Heart left ventricle (tissue), 13 donors: Measurements from ENCODE around the gene TRPC4.

ENCODE experiments used
- POLR2A ChIP-seq, 2 donors: fragments of 450-650 bp; IDR thresholded peaks; one replicate each; pipeline ENCODE4 v1.6.1; 2017; ENCODE audit warnings: antibody characterized with exemption in 2 of 2, mild to moderate bottlenecking in 2 of 2, moderate library complexity in 2 of 2
- TF ChIP-seq, protein P1 (sequence below), 12 donors: fragments of 200-600 bp; sonication (generic) in 4 of 12; IDR thresholded peaks; one replicate each; pipeline versions ENCODE4 v1.5.0 to v1.8.0; 2018 to 2022; ENCODE audit warnings: antibody characterized with exemption in 12 of 12, mild to moderate bottlenecking in 5 of 12
- donor health status: ischemic (EF 13 %, LVEDD 7.1; RV severe dilation, severe dysfunction).
- donor health status: DM: no; HTN: yes; CAD: no.
- donor health status: DM: no; HTN: no; CAD: no.
- donor health status: ischemic (EF 25% LVEDD 6.9; RV normal size, moderate dysfunction).
- donor health status: ischemic (EF 25% LVEDD 5.7; RV mildly dilated, moderate dysfunction).
- donor health status: ischemic (EF 35%, LVEDD 5.7; RV mildly dilated, moderate dysfunction).
- donor health status: nonischemic (EF 11% LVEDD 7.7; RV severe dilation, severe dysfunction).
- donor health status: DM: yes; HTN: yes; CAD: no.
- donor health status: PGD.
- donor health status: ischemic (EF 29% LVEDD 5.4; RV normal size, mild dysfunction).
- donor health status: nonischemic (EF 23%, LVEDD 6.1; RV moderate dilation, normal function).

DNA sequence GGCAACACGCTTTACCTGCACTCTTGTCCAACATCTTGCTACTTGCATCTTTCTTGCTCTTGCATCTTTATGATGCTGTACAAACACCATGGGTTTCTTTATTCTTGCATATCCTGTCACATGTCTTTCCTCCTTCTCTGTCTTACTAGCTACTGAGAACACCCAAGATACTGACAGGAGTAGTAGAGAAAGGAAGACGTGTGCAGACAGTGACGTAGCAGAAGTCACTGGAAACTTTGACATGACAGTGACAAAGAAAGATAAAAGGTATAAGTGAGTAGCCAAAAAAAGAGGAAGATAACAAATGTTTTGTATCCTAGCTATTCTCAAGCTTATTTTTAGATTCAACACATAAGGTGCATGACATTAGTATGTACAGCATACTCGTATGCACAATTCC is 34.2 kb downstream of the TRPC4 start:
- TF ChIP-seq, protein P1, sequence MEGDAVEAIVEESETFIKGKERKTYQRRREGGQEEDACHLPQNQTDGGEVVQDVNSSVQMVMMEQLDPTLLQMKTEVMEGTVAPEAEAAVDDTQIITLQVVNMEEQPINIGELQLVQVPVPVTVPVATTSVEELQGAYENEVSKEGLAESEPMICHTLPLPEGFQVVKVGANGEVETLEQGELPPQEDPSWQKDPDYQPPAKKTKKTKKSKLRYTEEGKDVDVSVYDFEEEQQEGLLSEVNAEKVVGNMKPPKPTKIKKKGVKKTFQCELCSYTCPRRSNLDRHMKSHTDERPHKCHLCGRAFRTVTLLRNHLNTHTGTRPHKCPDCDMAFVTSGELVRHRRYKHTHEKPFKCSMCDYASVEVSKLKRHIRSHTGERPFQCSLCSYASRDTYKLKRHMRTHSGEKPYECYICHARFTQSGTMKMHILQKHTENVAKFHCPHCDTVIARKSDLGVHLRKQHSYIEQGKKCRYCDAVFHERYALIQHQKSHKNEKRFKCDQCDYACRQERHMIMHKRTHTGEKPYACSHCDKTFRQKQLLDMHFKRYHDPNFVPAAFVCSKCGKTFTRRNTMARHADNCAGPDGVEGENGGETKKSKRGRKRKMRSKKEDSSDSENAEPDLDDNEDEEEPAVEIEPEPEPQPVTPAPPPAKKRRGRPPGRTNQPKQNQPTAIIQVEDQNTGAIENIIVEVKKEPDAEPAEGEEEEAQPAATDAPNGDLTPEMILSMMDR (IDR thresholded peaks at IDR 0.05) = no peak
- no peak for TF ChIP-seq POLR2A (IDR thresholded peaks at IDR 0.05)
